Lung (tissue), 12 donors: ENCODE data around the gene PXMP4. TPM values are rescaled to one million over a fixed set of nuclear protein-coding genes. Genes with fewer than 3 reads are reported as not detected.
A peak's percentile ranks its signal among the peaks of the same experiment; 100 is the strongest.

Source experiments
- ATAC-seq: fragments of 200-7000 bp; cut with Tn5 transposase; one replicate; pipeline ENCODE4 v1.9.1; 2020; ENCODE audit warnings: moderate number of reproducible peaks; ENCODE audit not compliant: insufficient read depth, low FRiP score
- DNase-seq, 3 donors: peaks; one replicate each; pipeline ENCODE4 v3.0.0-alpha.2; 2013 to 2017
- H3K27ac ChIP-seq, 2 donors: one replicate each; pipeline ENCODE4 v1.5.1; 2013; ENCODE audit warnings: mild to moderate bottlenecking in 2 of 2, moderate library complexity in 2 of 2, control low read depth in 1 of 2, inconsistent platforms in 1 of 2, low read depth in 1 of 2, low read length in 1 of 2
- H3K27me3 ChIP-seq, 3 donors: one replicate each; pipeline ENCODE4 v1.5.1; 2013; ENCODE audit warnings: low read length in 2 of 3; ENCODE audit not compliant: control insufficient read depth in 3 of 3, insufficient read depth in 3 of 3
- H3K36me3 ChIP-seq, 4 donors: one replicate each; pipeline ENCODE4 v1.5.1; 2013; ENCODE audit warnings: low read length in 4 of 4, mild to moderate bottlenecking in 1 of 4, moderate library complexity in 1 of 4; ENCODE audit not compliant: control insufficient read depth in 4 of 4, insufficient read depth in 4 of 4
- H3K4me1 ChIP-seq, 5 donors: one replicate each; pipeline ENCODE4 v1.5.1; 2013; ENCODE audit warnings: low read length in 5 of 5, mild to moderate bottlenecking in 2 of 5, moderate library complexity in 1 of 5; ENCODE audit not compliant: control insufficient read depth in 5 of 5, insufficient read depth in 5 of 5
- H3K4me3 ChIP-seq: one replicate; pipeline ENCODE4 v1.5.1; 2013; ENCODE audit warnings: mild to moderate bottlenecking, control low read depth, moderate library complexity
- H3K9ac ChIP-seq, 2 donors: one replicate each; pipeline ENCODE4 v1.5.1; 2013; ENCODE audit warnings: low read length in 2 of 2, control low read depth in 1 of 2; ENCODE audit not compliant: insufficient read depth in 1 of 2
- H3K9me3 ChIP-seq, 4 donors: one replicate each; pipeline ENCODE4 v1.5.1; 2013; ENCODE audit warnings: low read length in 3 of 4, mild to moderate bottlenecking in 1 of 4, moderate library complexity in 1 of 4; ENCODE audit not compliant: control insufficient read depth in 4 of 4, insufficient read depth in 3 of 4
- CTCF ChIP-seq: IDR thresholded peaks from 2 replicates; pipeline ENCODE4 v1.5.1; 2012; ENCODE audit warnings: mild to moderate bottlenecking; ENCODE audit errors: control extremely low read depth, extremely low read depth
- WGBS, 2 donors: extraction: QIAGEN DNeasy Blood & Tissue Kit; methylation state at CpG; one replicate each; pipeline ENCODE4 v1.1.7; 2013; 5-methylcytosine and 5-hydroxymethylcytosine counted together
- polyA plus RNA-seq, 2 donors: library from polyadenylated mRNA; stranded (reverse); fragments of 200-250 nt; gene quantifications; one replicate each; pipeline ENCODE4 v1.2.1, GENCODE V29; 2013
- total RNA-seq, 2 donors: library from RNA; depleted of rRNA in 1 of 2; stranded (reverse); fragments of >200 nt in 1 of 2; gene quantifications; one replicate each; pipeline ENCODE4 v1.2.1, GENCODE V29; 2014 to 2021
- donor health status: control.
- donor health status: control.
- donor health status: Bipolar disorder and iron deficiency.
- donor health status: healthy.
- donor health status: DM: yes; HTN: yes; CAD: no.

PXMP4 gene
- total and polyA plus RNA-seq, 4 donors: 10.2 to 36.8 (median 26.8) TPM

DNA sequence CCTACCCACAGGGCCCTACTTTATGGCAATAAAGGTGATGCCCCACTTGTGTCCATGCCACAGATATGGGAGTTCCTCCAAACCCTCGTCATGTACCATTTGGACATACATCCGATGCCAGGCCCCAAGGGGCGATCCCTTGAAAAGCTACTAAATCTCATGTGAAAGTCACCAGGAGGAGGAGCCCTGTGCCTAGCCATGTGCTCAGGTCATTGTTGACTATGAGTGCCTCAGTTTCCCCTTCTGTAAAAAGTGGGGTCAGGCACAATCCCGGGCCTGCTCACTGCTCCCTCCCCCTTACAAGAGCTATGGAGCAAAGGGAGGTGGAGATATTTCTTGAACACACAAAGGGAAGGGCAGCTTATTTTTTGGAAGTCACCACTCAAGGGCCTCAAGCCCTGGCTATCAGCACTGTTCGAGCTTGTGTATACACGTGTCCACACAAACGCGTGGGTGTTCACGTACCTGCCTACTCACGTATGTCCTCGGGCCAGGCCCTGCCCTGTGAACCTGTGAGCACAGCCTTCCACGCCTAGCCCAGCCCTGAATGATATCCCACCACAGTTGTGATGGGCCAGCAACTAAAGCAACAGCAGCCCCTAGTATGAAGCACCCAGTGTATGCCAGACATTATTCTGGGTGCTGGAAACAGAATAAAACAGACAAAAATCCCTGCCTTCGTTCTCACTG is 51.5 kb downstream of the PXMP4 start:
- ATAC-seq (no peak), DNase-seq (no peak)
- no peak for TF ChIP-seq CTCF
- Histone ChIP-seq H3K27ac (no peak overlapping the region), H3K36me3 (peaks cover 0 to 6% (median 4%) of the 10 kb centered on the region in 4 donors), H3K4me3 (no peak overlapping the region), H3K27me3 (no peaks in the 10 kb centered on the region), H3K9ac (no peak overlapping the region), H3K9me3 (no peaks in the 10 kb centered on the region), H3K4me1 (peaks cover 0 to 47% (median 18%) of the 10 kb centered on the region in 5 donors)
- WGBS, 2 donors: 79 to 87% methylated on average over 13 of the region's 13 CpGs

DNA sequence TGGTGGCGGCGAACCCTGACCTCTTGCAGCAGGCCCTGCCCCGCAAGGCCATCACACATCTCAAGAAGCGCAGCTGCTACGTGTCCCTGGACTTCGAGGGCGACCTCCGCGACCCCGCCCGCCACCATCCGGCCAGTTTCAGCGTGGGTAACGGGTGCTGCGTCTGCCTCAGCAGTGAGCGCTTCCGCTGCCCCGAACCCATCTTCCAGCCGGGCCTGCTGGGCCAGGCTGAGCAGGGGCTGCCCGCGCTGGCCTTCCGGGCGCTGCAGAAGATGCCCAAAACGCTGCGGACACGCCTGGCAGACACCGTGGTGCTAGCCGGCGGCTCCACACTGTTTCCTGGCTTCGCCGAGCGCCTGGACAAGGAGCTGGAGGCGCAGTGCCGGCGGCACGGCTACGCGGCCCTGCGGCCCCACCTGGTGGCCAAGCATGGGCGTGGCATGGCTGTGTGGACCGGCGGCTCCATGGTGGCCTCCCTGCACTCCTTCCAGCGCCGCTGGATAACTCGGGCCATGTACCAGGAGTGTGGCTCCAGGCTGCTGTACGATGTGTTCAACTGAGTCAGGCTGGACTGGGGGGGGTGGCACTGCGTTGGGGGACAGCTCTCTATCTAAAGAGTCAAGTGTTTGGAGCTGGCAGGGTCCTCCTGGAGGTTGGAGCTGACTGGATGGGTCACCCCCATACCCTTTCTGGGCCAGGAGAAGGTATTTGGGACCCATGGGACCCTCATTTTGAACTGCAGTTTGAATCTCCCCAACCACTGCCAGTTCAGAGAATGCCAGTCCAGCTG is 52.2 kb downstream of the PXMP4 start:
- DNase-seq (peak; percentile 66 to 81 (median 78)), ATAC-seq (peak; percentile 42)
- Histone ChIP-seq H3K4me3 (peak overlapping the region; percentile 30), H3K27me3 (no peaks in the 10 kb centered on the region), H3K36me3 (peaks cover 0 to 6% (median 4%) of the 10 kb centered on the region in 4 donors), H3K27ac (peak overlapping the region; percentile 30 to 33), H3K4me1 (peaks cover 0 to 42% (median 15%) of the 10 kb centered on the region in 5 donors), H3K9me3 (no peaks in the 10 kb centered on the region), H3K9ac (no peak overlapping the region)
- 4 to 29% methylated on average over 47 of the region's 47 CpGs for WGBS, 2 donors
- peak; percentile 93 for TF ChIP-seq CTCF

DNA sequence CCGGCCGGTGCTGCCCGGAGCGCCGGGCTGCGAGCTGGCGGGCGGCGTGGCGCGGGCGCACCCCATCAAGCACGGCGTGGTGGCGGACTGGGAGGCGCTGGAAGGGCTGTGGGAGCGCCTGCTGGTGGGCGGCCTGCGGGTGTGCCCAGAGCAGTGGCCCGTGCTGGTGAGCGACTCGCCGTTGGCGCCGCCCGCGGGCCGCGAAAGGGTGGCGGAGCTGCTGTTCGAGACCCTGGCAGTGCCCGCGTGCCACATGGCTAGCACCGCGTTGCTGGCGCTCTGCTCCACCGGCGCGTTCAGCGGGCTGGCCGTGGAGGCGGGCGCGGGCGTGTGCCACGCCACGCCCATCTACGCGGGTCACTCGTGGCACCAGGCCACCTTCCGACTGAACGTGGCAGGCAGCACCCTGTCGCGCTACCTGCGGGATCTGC is 52.9 kb downstream of the PXMP4 start:
- 4 to 30% methylated on average over 31 to 55 of the region's 55 CpGs for WGBS, 2 donors
- no peaks in the 10 kb centered on the region for H3K27me3 ChIP-seq
- peak overlapping the region; percentile 30 for H3K4me3 ChIP-seq
- no peaks in the 10 kb centered on the region for H3K9me3 ChIP-seq
- no peak for TF ChIP-seq CTCF
- peaks cover 0 to 39% (median 8%) of the 10 kb centered on the region in 5 donors for H3K4me1 ChIP-seq
- no peak for ATAC-seq
- no peak for DNase-seq
- H3K9ac ChIP-seq: no peak overlapping the region
- peaks cover 0 to 6% (median 4%) of the 10 kb centered on the region in 4 donors for H3K36me3 ChIP-seq
- H3K27ac ChIP-seq: peak overlapping the region; percentile 33 to 80
